GM18907 (cell line): ENCODE results near the gene IFT122.
"Not testable (repeated sequence)": the region's sequence is repeated elsewhere in the genome, so short reads cannot be mapped to it uniquely, and the experiment has no call there.

Source experiments
- ATAC-seq: cut with Tn5 transposase; IDR thresholded peaks from one replicate; pipeline ENCODE4 v1.9.1; 2021; ENCODE audit warnings: mild to moderate bottlenecking, moderate library complexity; ENCODE audit not compliant: unreplicated experiment

Gene IFT122

DNA sequence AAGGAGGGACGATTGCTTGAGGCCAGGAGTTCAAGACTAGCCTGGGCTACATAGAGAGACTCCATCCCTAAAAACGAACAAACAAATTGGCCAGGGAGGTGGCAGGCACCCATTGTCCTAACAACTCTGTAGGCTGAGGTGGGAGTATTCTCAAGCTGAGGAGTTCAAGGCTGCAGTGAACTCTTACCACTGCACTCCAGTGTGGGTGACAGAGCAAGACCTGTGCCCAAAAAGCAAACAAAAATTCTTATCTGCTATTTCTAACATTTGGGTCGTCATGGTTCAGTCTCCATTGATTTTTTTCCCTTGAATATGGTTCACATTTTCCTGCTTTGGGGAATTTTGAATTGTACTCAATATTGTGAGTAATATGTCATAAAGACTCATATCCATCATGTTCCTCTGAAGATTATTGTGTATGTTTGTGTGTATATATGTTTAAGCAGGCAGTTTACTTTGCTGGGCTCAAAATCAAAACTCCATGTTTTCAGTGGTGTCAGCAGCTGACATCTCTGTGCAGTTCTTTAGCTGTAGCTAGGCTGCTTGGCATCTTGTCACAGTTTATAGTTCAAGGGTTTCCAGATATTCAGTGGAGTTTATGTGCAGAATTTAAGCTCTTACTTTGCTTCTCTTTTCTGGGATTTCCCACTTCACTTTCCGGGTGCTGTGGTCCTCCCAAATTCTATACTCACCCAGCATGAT lies 33.2 kb downstream of the IFT122 start:
- no peak for ATAC-seq

DNA sequence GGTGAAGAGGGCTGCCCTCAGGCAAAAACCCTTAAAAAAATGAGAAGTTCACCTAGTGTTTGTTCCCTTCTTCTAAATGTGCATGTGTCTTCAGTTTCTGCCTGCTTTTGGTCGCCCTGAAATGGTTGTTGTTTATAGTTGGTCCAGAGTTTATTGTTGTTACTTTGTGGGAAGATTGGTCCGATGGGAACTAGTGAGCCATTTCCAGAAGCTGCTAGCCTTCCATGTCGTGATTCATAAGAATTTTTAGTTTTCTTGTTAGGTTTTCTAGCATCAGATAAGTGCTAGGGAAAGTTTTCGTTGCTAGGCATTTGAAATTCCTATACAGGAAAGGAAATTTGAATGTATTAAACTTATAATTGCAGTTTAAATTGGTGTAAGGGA lies 33.7 kb downstream of the IFT122 start:
- ATAC-seq, result no peak

DNA sequence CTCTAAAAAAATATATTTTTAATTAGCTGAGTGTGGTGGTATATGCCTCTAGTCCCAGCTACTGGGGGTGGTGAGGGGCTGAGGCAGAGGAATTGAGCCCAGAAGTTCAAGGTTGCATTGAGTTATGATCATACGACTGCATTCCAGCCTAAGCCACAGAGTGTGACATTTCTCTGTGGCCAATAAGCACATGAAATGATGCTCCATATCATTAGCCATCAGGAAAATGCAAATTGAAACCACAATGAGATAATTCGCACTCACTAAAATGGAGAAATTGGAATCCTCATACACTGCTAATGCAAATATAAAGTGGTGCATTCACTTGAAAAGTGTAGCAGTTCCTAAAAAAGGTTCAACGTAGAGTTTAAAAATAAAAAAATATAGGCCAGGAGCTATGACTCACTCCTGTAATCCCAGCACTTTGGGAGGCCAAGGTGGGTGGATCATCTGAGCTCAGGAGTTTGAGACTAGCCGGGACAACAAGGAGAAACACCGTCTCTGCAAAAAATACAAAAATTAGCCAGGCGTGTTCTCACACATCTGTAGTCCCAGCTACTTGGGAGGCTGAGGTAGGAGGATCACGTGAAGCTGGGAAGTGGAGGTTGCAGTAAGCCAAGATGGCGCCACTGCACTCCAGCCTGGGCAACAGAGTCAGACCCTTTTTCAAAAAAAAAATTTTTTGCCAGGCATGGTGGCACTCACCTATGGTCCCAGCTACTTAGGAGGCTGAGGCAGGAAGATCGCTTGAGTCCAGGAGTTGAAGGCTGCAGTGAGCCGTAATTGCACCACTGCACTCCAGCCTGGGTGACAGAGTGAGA lies 35.2 kb downstream of the IFT122 start:
- no peak for ATAC-seq

DNA sequence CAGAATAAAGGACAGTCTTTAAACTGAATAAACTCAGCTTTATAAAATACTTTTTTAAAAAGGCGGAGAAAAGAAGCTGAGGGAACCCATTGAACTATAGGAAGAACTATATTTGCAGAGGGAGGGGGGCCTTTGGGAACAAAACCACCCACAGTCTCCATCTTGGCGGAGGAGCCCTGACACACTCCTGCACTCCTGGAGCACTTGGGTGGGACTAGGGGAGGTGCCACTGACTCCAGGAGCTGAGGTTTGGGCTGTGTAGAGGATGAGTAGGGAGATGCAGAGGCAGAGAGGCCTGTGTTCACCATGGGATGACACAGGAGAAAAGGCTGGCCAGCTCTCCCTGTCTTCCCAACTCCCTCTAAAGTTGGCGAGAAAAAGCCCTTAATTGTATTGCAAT lies 35.8 kb downstream of the IFT122 start:
- ATAC-seq, result no peak

DNA sequence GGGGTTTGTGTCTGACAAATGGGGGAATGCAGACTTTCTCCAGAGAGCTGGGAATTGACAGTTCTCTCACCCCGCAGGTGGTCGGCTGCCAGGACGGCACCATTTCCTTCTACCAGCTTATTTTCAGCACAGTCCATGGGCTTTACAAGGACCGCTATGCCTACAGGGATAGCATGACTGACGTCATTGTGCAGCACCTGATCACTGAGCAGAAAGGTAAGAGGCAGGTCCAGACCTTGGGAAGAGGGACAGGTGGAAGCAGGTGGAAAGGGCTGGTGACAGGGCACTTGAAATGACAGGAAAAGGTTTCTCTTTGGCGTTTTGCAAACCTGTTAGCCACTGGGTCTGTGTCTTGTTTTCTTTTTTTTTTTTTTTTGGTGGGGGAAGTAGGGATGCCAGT lies 36.6 kb downstream of the IFT122 start:
- ATAC-seq, result no peak

DNA sequence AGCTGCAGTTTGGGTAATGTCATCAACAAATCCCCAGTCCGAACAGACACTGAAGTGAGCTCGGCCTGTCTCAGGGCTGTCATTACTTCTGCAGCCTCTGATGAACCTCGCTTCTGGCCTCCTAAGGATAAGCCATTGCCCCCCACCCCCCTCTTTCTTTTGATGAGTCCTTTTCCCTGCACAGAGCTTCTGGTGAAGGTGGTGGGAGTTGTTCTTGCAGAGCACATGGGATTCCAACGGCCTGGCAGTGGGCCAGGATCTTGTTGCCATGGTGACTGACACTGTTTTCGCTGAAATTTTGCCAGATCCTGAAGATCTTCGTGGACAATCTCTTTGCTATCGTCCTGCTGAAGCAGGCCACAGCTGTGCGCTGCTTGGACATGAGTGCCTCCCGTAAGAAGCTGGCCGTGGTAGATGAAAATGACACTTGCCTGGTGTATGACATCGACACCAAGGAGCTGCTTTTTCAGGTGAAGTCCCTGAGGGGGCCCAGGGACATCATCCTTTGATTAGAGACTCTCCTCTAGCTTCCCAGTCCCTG lies 41.3 kb downstream of the IFT122 start:
- ATAC-seq, result not testable (repeated sequence)

DNA sequence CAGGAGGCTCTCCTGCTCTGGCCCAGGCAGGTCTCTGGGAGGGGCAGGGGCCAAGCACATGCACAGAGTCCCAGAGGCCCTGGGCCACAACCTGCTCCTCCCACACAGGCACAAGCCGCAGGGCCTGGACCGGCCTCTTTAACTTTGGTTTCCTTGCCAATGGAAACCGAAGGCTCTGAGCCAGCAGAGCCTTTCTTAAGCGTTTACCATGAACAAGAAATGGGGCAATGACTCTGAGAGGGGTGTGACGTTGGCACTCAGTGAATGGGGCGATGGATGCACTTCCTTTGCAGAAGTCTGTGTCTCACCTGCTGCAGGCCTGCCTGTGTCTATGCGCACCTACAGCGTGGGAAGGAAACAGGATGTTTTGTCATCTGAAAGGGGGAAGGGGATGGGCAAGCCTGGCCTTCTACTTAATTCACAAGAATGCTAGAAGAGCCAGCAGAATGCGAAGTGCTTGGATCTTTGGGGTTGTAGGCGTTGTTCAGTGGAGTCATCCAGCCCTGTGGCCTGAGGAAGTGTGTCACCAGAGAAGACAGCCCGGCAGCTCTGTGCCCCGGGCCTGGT lies 41.8 kb downstream of the IFT122 start:
- ATAC-seq, result no peak

DNA sequence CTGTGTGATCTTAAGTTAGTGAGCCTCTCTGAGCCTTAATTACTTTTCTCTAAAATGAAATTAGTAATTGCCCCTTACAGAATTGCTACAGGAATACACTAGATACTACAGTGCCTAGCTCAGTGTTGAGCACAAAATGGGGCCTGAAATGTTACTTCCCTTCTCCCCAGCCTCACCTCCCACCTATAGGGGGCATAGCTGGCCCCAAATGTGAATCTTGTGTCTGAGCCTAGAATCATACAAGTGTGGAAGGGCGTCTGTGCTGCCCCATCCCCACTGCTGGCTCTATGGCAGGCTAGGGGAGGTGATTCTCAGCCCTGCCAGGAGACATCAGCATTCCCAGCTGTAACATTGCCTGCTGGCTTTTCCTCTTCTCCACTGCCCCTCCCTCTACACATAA lies 42.7 kb downstream of the IFT122 start:
- no peak for ATAC-seq

DNA sequence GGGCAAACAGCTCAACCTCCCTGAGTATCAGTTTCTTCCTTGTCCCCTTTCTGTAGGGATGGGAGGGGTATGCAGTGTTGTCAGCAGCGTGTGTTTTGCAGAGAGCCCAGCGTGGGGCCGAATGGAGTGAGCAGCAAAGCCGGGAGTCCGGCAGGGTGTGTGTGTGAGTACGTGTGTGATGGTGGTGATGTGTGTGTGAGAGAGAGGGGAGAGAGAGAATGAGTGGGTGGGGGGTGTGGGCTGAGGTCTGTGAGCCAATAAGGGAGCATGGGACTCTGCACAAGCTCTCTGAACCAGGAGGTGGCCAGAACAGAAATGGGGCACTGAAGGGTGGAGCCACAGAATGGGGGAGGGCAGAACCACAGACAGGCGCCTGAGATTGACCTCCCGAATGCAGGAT lies 43.8 kb downstream of the IFT122 start:
- ATAC-seq, result no peak

DNA sequence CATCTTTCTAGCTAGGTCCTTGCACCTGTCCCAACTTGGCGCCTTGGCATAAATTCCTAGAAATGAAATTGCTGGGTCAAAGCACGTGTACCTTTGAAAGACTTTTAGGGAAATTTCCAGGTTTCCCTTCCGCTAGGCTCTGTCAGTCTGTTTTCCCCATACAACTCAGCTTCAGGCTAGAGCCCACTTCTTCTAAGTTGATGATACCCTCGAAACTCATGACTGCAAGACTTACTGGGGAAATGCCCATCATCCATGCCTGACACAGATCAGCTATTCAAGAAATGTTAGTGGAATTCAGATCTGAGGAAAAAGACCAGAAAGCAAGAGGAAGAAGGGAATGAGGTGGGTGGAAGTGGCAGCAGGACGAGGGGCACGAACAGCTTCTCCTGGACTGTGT lies 45.1 kb downstream of the IFT122 start:
- not testable (repeated sequence) for ATAC-seq

DNA sequence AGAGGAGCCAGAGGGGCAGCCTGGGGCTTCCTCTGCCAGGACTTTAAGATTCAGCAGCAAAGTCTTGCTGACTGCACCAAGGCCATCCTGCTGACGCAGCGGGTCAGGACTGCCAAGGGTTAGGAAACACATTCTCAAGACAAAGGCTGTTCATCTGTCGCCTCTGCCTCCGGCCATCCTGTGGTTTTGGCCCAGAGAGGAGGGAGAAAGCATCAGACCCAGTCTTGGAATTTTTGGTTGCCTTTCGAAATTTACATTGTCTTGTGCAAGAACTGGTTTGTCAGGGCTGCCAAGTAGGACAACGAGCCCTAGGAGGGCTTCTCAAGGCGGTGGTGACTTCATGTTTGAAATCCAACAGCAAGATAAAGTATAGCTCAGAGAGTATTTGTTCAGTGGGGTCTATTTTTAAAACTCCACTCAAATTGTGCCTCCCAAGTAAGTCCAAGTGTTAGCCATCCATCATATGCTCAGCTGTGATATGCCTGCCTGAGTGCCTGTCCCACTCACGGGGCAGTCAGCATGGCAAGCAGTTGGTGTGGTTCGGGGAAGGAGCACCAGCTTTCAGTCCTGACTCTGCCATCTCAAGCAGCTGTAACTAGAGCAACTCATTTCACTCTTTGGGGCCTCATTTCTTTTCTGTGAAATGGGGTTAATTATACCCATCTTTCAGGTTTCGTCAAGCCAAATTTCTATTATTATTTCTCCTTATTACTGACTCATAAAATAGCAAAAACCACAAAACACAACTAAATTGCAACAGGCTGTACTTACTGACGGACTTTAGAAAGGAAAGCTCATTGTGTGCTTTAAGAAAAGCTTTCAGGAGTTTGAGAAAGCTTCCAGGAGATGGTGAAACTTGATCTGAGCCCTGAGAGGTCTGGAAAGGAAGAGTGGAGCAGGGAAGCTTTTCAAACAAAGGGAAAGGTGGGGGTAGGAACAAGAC lies 46.0 kb downstream of the IFT122 start:
- ATAC-seq, result no peak

DNA sequence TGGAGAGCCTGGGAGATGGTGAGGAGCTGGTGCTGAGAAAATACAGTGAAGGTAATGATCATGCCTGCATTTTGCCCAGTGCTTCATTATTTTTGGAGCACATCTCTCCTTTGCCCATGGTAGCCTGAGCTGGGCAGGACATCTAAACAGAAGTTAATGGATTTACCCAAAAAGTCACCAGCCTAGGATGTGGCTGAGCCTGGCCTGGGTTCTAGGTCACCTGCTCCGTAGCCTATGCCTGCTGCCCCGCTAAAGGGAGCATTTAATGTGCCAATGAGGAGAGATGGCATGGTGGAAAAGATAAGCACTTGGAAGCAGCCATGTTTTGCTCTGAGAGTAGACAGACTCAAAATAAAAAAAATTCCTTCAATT lies 46.6 kb downstream of the IFT122 start:
- ATAC-seq, result no peak

DNA sequence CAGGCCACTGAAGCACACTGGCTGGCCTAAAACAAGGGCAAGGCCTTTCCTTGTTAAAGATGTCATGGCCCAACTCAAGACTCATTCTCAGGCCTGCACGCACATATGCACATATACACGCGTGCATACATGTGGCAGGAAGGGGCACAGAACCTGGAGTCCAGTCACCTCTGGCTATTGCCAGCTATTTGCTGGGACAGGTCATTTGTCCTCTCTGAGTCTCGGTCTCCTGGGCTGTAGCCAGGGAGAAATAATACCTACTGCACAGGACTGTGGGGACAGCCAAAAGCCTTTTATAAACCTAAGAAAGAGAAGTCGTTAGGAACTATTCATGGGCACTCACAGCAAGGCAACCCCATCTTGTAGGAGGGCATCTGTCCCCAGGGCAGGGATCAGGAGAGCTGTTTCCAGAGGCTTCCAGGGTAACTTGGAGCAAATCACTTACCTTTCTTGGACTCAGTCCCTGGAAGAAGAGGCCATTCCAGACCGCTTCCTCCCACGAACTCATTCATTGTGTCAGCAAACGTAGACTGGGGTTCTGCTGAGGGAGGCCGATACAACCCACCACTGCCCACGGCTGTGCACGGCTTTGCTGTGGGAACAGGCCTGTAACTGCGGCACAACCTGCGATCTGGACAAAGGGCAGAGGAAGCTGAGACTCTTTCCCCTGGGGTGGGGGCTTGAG lies 47.3 kb downstream of the IFT122 start:
- ATAC-seq, result no peak

DNA sequence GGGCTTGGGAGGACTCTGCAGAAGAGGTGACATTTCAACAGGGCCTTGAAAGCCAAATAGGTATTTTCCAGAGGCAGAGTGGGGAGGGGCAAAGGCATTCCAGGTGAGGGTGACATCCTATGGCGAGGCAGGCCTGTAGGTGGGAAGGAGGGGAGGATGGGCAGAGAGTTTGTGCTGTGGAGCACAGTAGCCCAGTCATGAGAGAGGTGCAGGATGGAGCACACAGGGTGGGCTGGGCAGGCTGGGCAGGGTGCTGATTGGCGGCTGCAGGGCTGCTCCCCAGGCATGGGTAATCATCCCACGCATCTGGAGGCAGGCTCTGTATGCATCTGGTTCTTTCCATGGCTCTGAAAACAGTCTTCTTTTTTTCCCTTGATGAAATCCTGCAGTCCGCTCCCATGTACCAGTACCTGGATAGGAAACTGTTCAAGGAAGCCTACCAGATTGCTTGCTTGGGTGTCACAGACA lies 47.9 kb downstream of the IFT122 start:
- not testable (repeated sequence) for ATAC-seq

DNA sequence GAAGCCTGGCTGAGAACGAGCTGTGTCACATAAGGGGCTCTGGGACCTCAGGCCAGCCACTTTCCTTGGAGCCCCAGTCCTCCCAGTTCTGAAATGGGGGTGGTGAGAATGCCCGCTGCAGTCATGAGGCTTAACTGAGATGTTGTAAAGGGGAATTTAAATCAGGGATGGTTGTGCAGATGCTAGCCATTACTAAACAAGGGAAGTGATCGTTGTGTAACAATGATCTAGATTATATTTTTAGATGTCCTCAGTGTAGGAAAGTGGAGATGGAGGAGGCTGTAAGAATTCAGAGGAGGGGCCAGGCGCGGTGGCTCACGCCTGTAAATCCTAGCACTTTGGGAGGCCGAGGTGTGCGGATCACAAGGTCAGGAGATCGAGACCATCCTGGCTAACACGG lies 49.2 kb downstream of the IFT122 start:
- ATAC-seq, result not testable (repeated sequence)

DNA sequence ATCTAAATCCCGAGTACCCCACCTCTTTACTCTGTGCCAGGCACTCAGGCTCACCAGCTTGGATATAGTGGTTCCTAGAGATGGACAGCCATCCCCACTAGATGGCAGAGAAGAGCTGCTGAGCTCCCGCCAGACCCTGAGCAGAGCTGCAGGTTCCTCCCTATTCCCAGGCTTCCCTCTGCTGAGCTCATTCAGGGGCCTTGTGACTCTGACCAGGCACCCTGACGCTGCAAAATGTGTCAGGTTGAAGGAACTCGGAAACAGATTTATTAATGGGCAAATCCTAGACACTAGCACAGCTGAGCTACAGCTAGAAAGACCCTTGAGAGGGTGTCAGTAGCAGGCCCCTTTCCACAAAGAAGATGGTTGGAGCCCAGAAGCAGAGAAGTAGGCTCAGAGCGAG lies 50.2 kb downstream of the IFT122 start:
- peak; percentile 77 for ATAC-seq

DNA sequence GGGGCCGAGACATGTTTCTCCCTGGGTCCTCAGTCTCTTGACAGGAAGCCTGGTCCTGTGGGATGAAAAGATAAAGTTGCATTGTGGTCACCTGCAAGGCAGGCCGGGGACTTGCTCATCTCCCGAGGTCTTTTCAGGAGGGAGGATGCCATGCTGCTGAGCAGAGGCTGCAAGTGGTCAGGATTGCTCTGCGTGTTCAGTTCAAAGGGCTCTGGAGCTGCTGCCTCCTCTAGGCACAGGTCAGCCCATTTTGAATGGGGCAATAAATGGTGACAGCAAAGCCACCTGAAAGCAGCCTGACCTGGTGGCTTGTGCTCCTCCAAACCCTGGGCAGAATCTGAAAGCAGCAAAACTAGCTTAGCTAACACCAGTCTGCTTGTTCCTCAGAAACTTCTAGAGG lies 51.1 kb downstream of the IFT122 start:
- ATAC-seq, result not testable (repeated sequence)

DNA sequence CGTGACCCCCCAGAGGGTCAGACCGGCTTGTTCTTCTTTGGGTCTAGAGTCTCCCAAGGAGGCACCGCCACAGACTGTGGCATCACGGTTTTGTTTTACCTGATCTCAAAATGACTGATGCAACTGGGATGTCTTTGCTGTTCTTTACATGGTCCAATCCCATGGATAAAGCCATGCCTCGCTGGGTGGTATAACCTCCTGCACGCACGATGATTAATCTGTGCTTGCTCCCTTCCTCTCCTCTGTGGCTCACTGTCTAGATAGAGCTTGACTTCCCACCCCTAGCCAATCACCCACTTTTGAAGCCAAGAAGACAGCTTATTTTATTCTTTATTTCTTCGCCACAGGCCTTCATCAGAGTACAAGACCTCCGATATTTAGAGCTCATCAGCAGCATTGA lies 51.8 kb downstream of the IFT122 start:
- no peak for ATAC-seq

DNA sequence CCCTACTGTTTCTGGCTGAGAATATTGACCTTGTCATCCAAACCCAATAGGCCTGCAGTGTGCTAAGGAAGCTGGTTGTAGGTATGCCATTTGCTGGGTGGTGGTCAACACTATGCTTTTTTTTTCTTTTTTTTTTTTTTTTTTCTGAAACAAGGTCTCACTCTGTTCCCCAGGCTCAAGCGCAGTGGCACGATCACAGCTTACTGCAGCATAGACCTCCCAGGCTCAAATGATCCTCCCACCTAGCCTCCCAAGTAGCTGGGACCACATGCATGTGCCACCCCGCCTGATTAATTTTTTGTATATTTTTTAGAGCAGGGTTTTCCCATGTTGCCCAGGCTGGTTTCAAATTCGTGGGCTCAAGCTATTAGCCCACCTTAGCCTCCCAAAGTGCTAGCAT lies 52.7 kb downstream of the IFT122 start:
- no peak for ATAC-seq

DNA sequence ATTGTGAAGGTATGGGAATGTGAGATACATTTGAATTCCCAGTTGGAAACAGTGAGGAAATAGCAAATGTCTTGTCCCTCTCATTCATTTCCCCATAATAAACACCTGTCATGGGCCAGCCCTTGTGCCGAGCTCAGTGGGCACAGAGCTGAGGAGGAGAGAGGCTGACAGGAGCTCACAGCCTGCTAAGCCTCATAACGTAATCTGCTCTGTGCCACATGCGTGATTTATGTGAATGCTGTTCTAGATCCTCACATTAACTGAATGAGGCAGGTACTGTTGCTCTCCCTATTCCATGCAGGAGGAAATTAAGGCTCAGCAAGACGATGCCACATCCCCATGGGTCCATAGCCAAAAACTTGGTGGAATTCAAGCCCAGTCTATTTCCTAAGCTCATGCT lies 53.2 kb downstream of the IFT122 start:
- no peak for ATAC-seq
